Motor neuron (in vitro differentiated cells): ENCODE results near the gene SKA3. TPM values are rescaled to one million over a fixed set of nuclear protein-coding genes. Genes with fewer than 3 reads are reported as not detected.
"Not testable (repeated sequence)": the region's sequence is repeated elsewhere in the genome, so short reads cannot be mapped to it uniquely, and the experiment has no call there.

Source experiments
- ATAC-seq, 8 experiments: fragments of 200-7000 bp; cut with Tn5 transposase; replicated peaks in 6 of 8; 2 replicates each; pipeline ENCODE4 v1.8.0; 2021; ENCODE audit warnings: mild to moderate bottlenecking in 8 of 8, moderate library complexity in 8 of 8
- H3K27ac ChIP-seq, 2 donors: fragments of 250-450 bp; sonication (Bioruptor Pico); 2 replicates each; pipeline ENCODE4 v1.9.0; 2021; ENCODE audit warnings: antibody characterized with exemption in 2 of 2, mild to moderate bottlenecking in 2 of 2, moderate library complexity in 1 of 2
- H3K4me1 ChIP-seq, 2 donors: fragments of 250-450 bp; sonication (Bioruptor Pico); replicated peaks in 1 of 2; 2 replicates each; pipeline ENCODE4 v1.6.1; 2021; ENCODE audit warnings: antibody characterized with exemption in 2 of 2, mild to moderate bottlenecking in 2 of 2, moderate library complexity in 1 of 2
- H3K4me3 ChIP-seq, 5 donors: fragments of 250-450 bp; sonication (Bioruptor Pico); 2 replicates each; pipeline ENCODE4 v1.9.0; 2021; ENCODE audit warnings: antibody characterized with exemption in 5 of 5, mild to moderate bottlenecking in 5 of 5, moderate library complexity in 4 of 5
- WGBS, 10 experiments: fragments of 450-650 bp; shearing (Covaris generic); methylation state at CpG; one replicate each; pipeline ENCODE4 v1.0.0; 2022; 5-methylcytosine and 5-hydroxymethylcytosine counted together
- in situ Hi-C, 9 experiments: fragments of 400-800 bp; cut with MboI; loops; one replicate each; pipeline ENCODE4 v1.15.0; 2021; ENCODE audit warnings: low sequenced_read_pairs in 9 of 9, low pct_unique_long_range_greater_than_20kb in 2 of 9; ENCODE audit not compliant: unreplicated experiment in 9 of 9
- total RNA-seq, 8 experiments: library from RNA; unstranded; fragments of 300-600 nt; gene quantifications; 2 replicates each; pipeline versions ENCODE4 v1.2.3 to v1.2.4, GENCODE V29; 2022

The SKA3 gene
- total RNA-seq, 8 experiments from 2014 or later, result 0.15 to 16.0 (median 2.2) TPM

- in situ Hi-C loops, result no loop called here
- Histone ChIP-seq H3K27ac (no peak overlapping the region), H3K4me1 (no peaks in the 10 kb centered on the region), H3K4me3 (no peak overlapping the region)
- peak in 4 of 8 experiments; percentile 8 to 29 (median 26) for ATAC-seq
- 29 to 100% (median 59%) methylated on average over 1 of the region's 1 CpG; no CpG with 5 or more reads in 4 of the 10 experiments for WGBS, 10 experiments
These were observed 26.8 kb downstream of the SKA3 start for GRCh38 chr13:21149568-21149967.

GRCh38 chr13:21148557-21149258 lies 27.6 kb downstream of the SKA3 start:
- Histone ChIP-seq H3K4me3 (no peak overlapping the region), H3K4me1 (no peaks in the 10 kb centered on the region), H3K27ac (no peak overlapping the region)
- WGBS, 10 experiments, result 29 to 83% (median 75%) methylated on average over 1 to 5 of the region's 5 CpGs; no CpG with 5 or more reads in 1 of the 10 experiments
- peak in 1 of 8 experiments; percentile 21 for ATAC-seq
- in situ Hi-C loops, result no loop called here

GRCh38 chr13:21147827-21148226 lies 28.5 kb downstream of the SKA3 start:
- peak in 5 of 8 experiments; percentile 14 to 31 (median 28) for ATAC-seq
- H3K4me3 ChIP-seq, result no peak overlapping the region
- H3K4me1 ChIP-seq, result peaks cover 0 to under 1% of the 10 kb centered on the region in 2 donors
- 60 to 100% (median 86%) methylated on average over 1 to 4 of the region's 4 CpGs; no CpG with 5 or more reads in 2 of the 10 experiments for WGBS, 10 experiments
- in situ Hi-C loops, result no loop called here
- H3K27ac ChIP-seq, result no peak overlapping the region

GRCh38 chr13:21142766-21143165 lies 33.6 kb downstream of the SKA3 start:
- Histone ChIP-seq H3K4me3 (no peak overlapping the region), H3K27ac (no peak overlapping the region), H3K4me1 (peaks cover 16 to 18% of the 10 kb centered on the region in 2 donors)
- ATAC-seq, result no peak
- in situ Hi-C loops, result no loop called here
- 74 to 100% (median 93%) methylated on average over 1 to 3 of the region's 3 CpGs; no CpG with 5 or more reads in 2 of the 10 experiments for WGBS, 10 experiments

- 88 to 100% (median 96%) methylated on average over 5 to 9 of the region's 12 CpGs; no CpG with 5 or more reads in 1 of the 10 experiments for WGBS, 10 experiments
- Histone ChIP-seq H3K4me3 (peak overlapping the region; percentile 57 to 92 (median 72)), H3K4me1 (peaks cover 16 to 26% of the 10 kb centered on the region in 2 donors), H3K27ac (peak overlapping the region; percentile 83)
- ATAC-seq, result no peak
- in situ Hi-C loops, result no loop called here
These were observed 37.0 kb downstream of the SKA3 start for GRCh38 chr13:21139374-21139773.

- 100% methylated on average over 1 of the region's 1 CpG; no CpG with 5 or more reads in 5 of the 10 experiments for WGBS, 10 experiments
- in situ Hi-C loops, result no loop called here
- ATAC-seq, result no peak
- Histone ChIP-seq H3K4me1 (peaks cover 16 to 26% of the 10 kb centered on the region in 2 donors), H3K4me3 (no peak overlapping the region), H3K27ac (no peak overlapping the region)
These were observed 37.8 kb downstream of the SKA3 start for GRCh38 chr13:21138561-21138960.

GRCh38 chr13:21137696-21138095 lies 38.7 kb downstream of the SKA3 start:
- Histone ChIP-seq H3K4me3 (no peak overlapping the region), H3K4me1 (peaks cover 16 to 24% of the 10 kb centered on the region in 2 donors), H3K27ac (no peak overlapping the region)
- ATAC-seq, result no peak
- 40 to 100% (median 88%) methylated on average over 1 to 2 of the region's 5 CpGs; no CpG with 5 or more reads in 6 of the 10 experiments for WGBS, 10 experiments
- in situ Hi-C loops, result no loop called here

GRCh38 chr13:21135833-21136232 lies 40.5 kb downstream of the SKA3 start:
- peaks cover 4 to 13% of the 10 kb centered on the region in 2 donors for H3K4me1 ChIP-seq
- H3K27ac ChIP-seq, H3K4me3 ChIP-seq, ATAC-seq, in situ Hi-C loops: not testable (repeated sequence)
- 61 to 100% (median 96%) methylated on average over 1 to 6 of the region's 6 CpGs; no CpG with 5 or more reads in 3 of the 10 experiments for WGBS, 10 experiments

GRCh38 chr13:21134475-21134874 lies 41.9 kb downstream of the SKA3 start:
- peak in 3 of 8 experiments; percentile 16 to 40 (median 34) for ATAC-seq
- in situ Hi-C loops, result no loop called here
- 20 to 100% (median 70%) methylated on average over 2 to 4 of the region's 5 CpGs; no CpG with 5 or more reads in 1 of the 10 experiments for WGBS, 10 experiments
- H3K27ac ChIP-seq, result no peak overlapping the region
- peaks cover 3 to 12% of the 10 kb centered on the region in 2 donors for H3K4me1 ChIP-seq
- H3K4me3 ChIP-seq, result no peak overlapping the region

- in situ Hi-C loops, result no loop called here
These were observed 43.3 kb downstream of the SKA3 start for GRCh38 chr13:21133077-21133476.

GRCh38 chr13:21130116-21130515 lies 46.2 kb downstream of the SKA3 start:
- Histone ChIP-seq H3K4me3 (no peak overlapping the region), H3K27ac (no peak overlapping the region), H3K4me1 (no peaks in the 10 kb centered on the region)
- peak in 2 of 8 experiments; percentile 21 to 39 for ATAC-seq
- in situ Hi-C loops, result no loop called here
- 71 to 100% (median 89%) methylated on average over 1 to 2 of the region's 2 CpGs; no CpG with 5 or more reads in 2 of the 10 experiments for WGBS, 10 experiments

More at GRCh38 chr13:21133077-21133476, 43.3 kb downstream of the SKA3 start:
- no peak overlapping the region for H3K27ac ChIP-seq
- ATAC-seq, result no peak
- WGBS, 10 experiments, result 7 to 100% (median 70%) methylated on average over 2 to 3 of the region's 3 CpGs; no CpG with 5 or more reads in 1 of the 10 experiments
- H3K4me1 ChIP-seq, result peaks cover 0 to 8% of the 10 kb centered on the region in 2 donors
- no peak overlapping the region for H3K4me3 ChIP-seq

GRCh38 chr13:21124852-21125251 lies 51.5 kb downstream of the SKA3 start:
- ATAC-seq, result peak in 6 of 8 experiments; percentile 59 to 100 (median 100)
- in situ Hi-C loops, result loop anchor here in 1 of 9 experiments (25.0 kb wide), 1 partner anchor 362 kb away; no protein-coding TSS in a partner anchor
- H3K4me3 ChIP-seq, result no peak overlapping the region
- no peaks in the 10 kb centered on the region for H3K4me1 ChIP-seq
- H3K27ac ChIP-seq, result no peak overlapping the region
- 0 to 60% (median 26%) methylated on average over 1 to 4 of the region's 7 CpGs; no CpG with 5 or more reads in 4 of the 10 experiments for whole genome bisulfite sequencing, 10 experiments

- WGBS, 10 experiments, result 0 to 100% (median 84%) methylated on average over 1 to 6 of the region's 8 CpGs; no CpG with 5 or more reads in 2 of the 10 experiments
- no peak overlapping the region for H3K27ac ChIP-seq
- H3K4me3 ChIP-seq, result no peak overlapping the region
- no peaks in the 10 kb centered on the region for H3K4me1 ChIP-seq
- in situ Hi-C loops, result loop anchor here in 1 of 9 experiments (25.0 kb wide), 1 partner anchor 363 kb away; no protein-coding TSS in a partner anchor
- ATAC-seq, result no peak
These were observed 52.4 kb downstream of the SKA3 start for GRCh38 chr13:21123956-21124355.
